BLaER1 treated with 17β-estradiol and CSF1 and Interleukin-3, amounts not matched to agents 10 nM and 100 nM (cell line): ENCODE measurements around the gene AKR7A2.

Source experiments
- H3K27ac ChIP-seq, 11 experiments: shearing (Covaris generic); formaldehyde crosslinking; 2 replicates each; pipeline ENCODE4 v1.8.1; 2022
- H3K27me3 ChIP-seq, 11 experiments: shearing (Covaris generic); formaldehyde crosslinking; 2 replicates each; pipeline ENCODE4 v1.8.1; 2022
- H3K36me3 ChIP-seq, 11 experiments: shearing (Covaris generic); formaldehyde crosslinking; 2 replicates each; pipeline ENCODE4 v1.8.1; 2022
- H3K4me1 ChIP-seq, 10 experiments: shearing (Covaris generic); formaldehyde crosslinking; 2 replicates each; pipeline ENCODE4 v1.8.1; 2022
- H3K4me2 ChIP-seq, 11 experiments: shearing (Covaris generic); formaldehyde crosslinking; 2 replicates each; pipeline ENCODE4 v1.8.1; 2022
- H3K4me3 ChIP-seq, 10 experiments: shearing (Covaris generic); formaldehyde crosslinking; 2 replicates each; pipeline ENCODE4 v1.8.1; 2022
- H3K9ac ChIP-seq, 11 experiments: shearing (Covaris generic); formaldehyde crosslinking; 2 replicates each; pipeline ENCODE4 v1.8.1; 2022
- H3K9me3 ChIP-seq, 11 experiments: shearing (Covaris generic); formaldehyde crosslinking; replicated peaks in 1 of 11; 2 replicates each; pipeline ENCODE4 v1.8.1; 2022
- H4K20me1 ChIP-seq, 11 experiments: shearing (Covaris generic); formaldehyde crosslinking; 2 replicates each; pipeline ENCODE4 v1.8.1; 2022
- Cebpa-rat ChIP-seq, 11 experiments: shearing (Covaris generic); IDR thresholded peaks; 2 replicates each; pipeline ENCODE4 v1.8.1; 2022

The AKR7A2 gene

GRCh38 chr1:19346026-19346425, 34.1 kb upstream of the AKR7A2 start:
- peak overlapping the region in 2 of 11 experiments; percentile 37 to 45; a peak in 2 of 22 replicates for H3K4me2 ChIP-seq
- H3K9ac ChIP-seq = no peak overlapping the region
- peaks cover 15 to 93% (median 51%) of the 10 kb centered on the region in 11 experiments; a peak in 20 of 22 replicates for H4K20me1 ChIP-seq
- H3K4me3 ChIP-seq = no peak overlapping the region
- H3K36me3 ChIP-seq = peaks cover 50 to 83% (median 66%) of the 10 kb centered on the region in 11 experiments
- no peak overlapping the region for H3K27ac ChIP-seq
- H3K9me3 ChIP-seq = no peaks in the 10 kb centered on the region
- peaks cover 27 to 52% (median 35%) of the 10 kb centered on the region in 10 experiments for H3K4me1 ChIP-seq
- TF ChIP-seq Cebpa-rat (IDR thresholded peaks at IDR 0.05) = no peak
- no peaks in the 10 kb centered on the region for H3K27me3 ChIP-seq

- no peak overlapping the region for H3K4me3 ChIP-seq
- no peak overlapping the region for H3K9ac ChIP-seq
- peaks cover 15 to 95% (median 57%) of the 10 kb centered on the region in 11 experiments; a peak in 20 of 22 replicates for H4K20me1 ChIP-seq
- no peak for TF ChIP-seq Cebpa-rat (IDR thresholded peaks at IDR 0.05)
- H3K27me3 ChIP-seq = no peaks in the 10 kb centered on the region
- no peak overlapping the region for H3K4me2 ChIP-seq
- no peak overlapping the region for H3K27ac ChIP-seq
- H3K4me1 ChIP-seq = peaks cover 27 to 49% (median 34%) of the 10 kb centered on the region in 10 experiments
- no peaks in the 10 kb centered on the region for H3K9me3 ChIP-seq
- H3K36me3 ChIP-seq = peaks cover 54 to 83% (median 68%) of the 10 kb centered on the region in 11 experiments
These were observed 33.4 kb upstream of the AKR7A2 start for GRCh38 chr1:19345391-19345790.

GRCh38 chr1:19344831-19345230, 32.9 kb upstream of the AKR7A2 start:
- Histone ChIP-seq H3K4me3 (no peak overlapping the region), H3K4me2 (no peak overlapping the region), H3K27me3 (no peaks in the 10 kb centered on the region), H3K4me1 (peaks cover 27 to 44% (median 30%) of the 10 kb centered on the region in 10 experiments), H3K9ac (no peak overlapping the region), H3K9me3 (no peaks in the 10 kb centered on the region), H4K20me1 (peaks cover 12 to 95% (median 57%) of the 10 kb centered on the region in 11 experiments), H3K27ac (no peak overlapping the region), H3K36me3 (peaks cover 54 to 83% (median 68%) of the 10 kb centered on the region in 11 experiments)
- no peak for TF ChIP-seq Cebpa-rat (IDR thresholded peaks at IDR 0.05)

- Histone ChIP-seq H4K20me1 (peaks cover 12 to 95% (median 57%) of the 10 kb centered on the region in 11 experiments), H3K27ac (no peak overlapping the region), H3K4me2 (no peak overlapping the region), H3K36me3 (peaks cover 55 to 83% (median 68%) of the 10 kb centered on the region in 11 experiments), H3K4me3 (no peak overlapping the region), H3K27me3 (no peaks in the 10 kb centered on the region), H3K4me1 (peaks cover 24 to 39% (median 26%) of the 10 kb centered on the region in 10 experiments), H3K9me3 (no peaks in the 10 kb centered on the region), H3K9ac (no peak overlapping the region)
- no peak for TF ChIP-seq Cebpa-rat (IDR thresholded peaks at IDR 0.05)
These were observed 32.4 kb upstream of the AKR7A2 start for GRCh38 chr1:19344372-19344810.

GRCh38 chr1:19343617-19344350, 31.8 kb upstream of the AKR7A2 start:
- Histone ChIP-seq H3K36me3 (peaks cover 58 to 82% (median 66%) of the 10 kb centered on the region in 11 experiments), H3K9me3 (no peaks in the 10 kb centered on the region)

GRCh38 chr1:19342894-19343616, 31.1 kb upstream of the AKR7A2 start:
- no peak overlapping the region for H3K4me3 ChIP-seq
- H3K36me3 ChIP-seq = peaks cover 59 to 84% (median 72%) of the 10 kb centered on the region in 11 experiments
- H3K4me1 ChIP-seq = peaks cover 14 to 31% (median 17%) of the 10 kb centered on the region in 10 experiments
- H3K9me3 ChIP-seq = no peaks in the 10 kb centered on the region
- no peak overlapping the region for H3K27ac ChIP-seq
- TF ChIP-seq Cebpa-rat (IDR thresholded peaks at IDR 0.05) = no peak
- H4K20me1 ChIP-seq = peaks cover 4 to 91% (median 47%) of the 10 kb centered on the region in 11 experiments; a peak in 20 of 22 replicates
- no peaks in the 10 kb centered on the region for H3K27me3 ChIP-seq
- H3K9ac ChIP-seq = no peak overlapping the region
- H3K4me2 ChIP-seq = no peak overlapping the region

More at GRCh38 chr1:19343617-19344350, 31.8 kb upstream of the AKR7A2 start:
- Histone ChIP-seq H3K4me2 (no peak overlapping the region), H3K4me3 (no peak overlapping the region), H3K27me3 (no peaks in the 10 kb centered on the region), H3K27ac (no peak overlapping the region), H3K4me1 (peaks cover 17 to 33% (median 20%) of the 10 kb centered on the region in 10 experiments), H3K9ac (no peak overlapping the region), H4K20me1 (peaks cover 6 to 93% (median 54%) of the 10 kb centered on the region in 11 experiments; a peak in 21 of 22 replicates)
- no peak for TF ChIP-seq Cebpa-rat (IDR thresholded peaks at IDR 0.05)

GRCh38 chr1:19342062-19342750, 30.3 kb upstream of the AKR7A2 start:
- Histone ChIP-seq H3K4me2 (no peak overlapping the region), H3K9me3 (no peaks in the 10 kb centered on the region), H3K4me1 (peaks cover 8 to 23% (median 14%) of the 10 kb centered on the region in 10 experiments), H3K9ac (no peak overlapping the region), H3K4me3 (no peak overlapping the region), H3K36me3 (peaks cover 59 to 88% (median 72%) of the 10 kb centered on the region in 11 experiments), H3K27ac (no peak overlapping the region), H4K20me1 (peaks cover 4 to 90% (median 48%) of the 10 kb centered on the region in 11 experiments; a peak in 19 of 22 replicates), H3K27me3 (no peaks in the 10 kb centered on the region)
- TF ChIP-seq Cebpa-rat (IDR thresholded peaks at IDR 0.05) = no peak

- no peak overlapping the region for H3K27ac ChIP-seq
- no peak overlapping the region for H3K9ac ChIP-seq
- no peaks in the 10 kb centered on the region for H3K27me3 ChIP-seq
- no peaks in the 10 kb centered on the region for H3K9me3 ChIP-seq
- peaks cover 4 to 93% (median 50%) of the 10 kb centered on the region in 11 experiments; a peak in 19 of 22 replicates for H4K20me1 ChIP-seq
- no peak overlapping the region for H3K4me3 ChIP-seq
- no peak overlapping the region for H3K4me2 ChIP-seq
- TF ChIP-seq Cebpa-rat (IDR thresholded peaks at IDR 0.05) = no peak
- H3K4me1 ChIP-seq = peaks cover 2 to 22% (median 16%) of the 10 kb centered on the region in 10 experiments; a peak in 17 of 20 replicates
- peaks cover 59 to 85% (median 72%) of the 10 kb centered on the region in 11 experiments for H3K36me3 ChIP-seq
These were observed 29.5 kb upstream of the AKR7A2 start for GRCh38 chr1:19341201-19342061.
